ENCODE data around the gene KIF22.
A peak's percentile ranks its signal among the peaks of the same experiment; 100 is the strongest.
"Not testable (repeated sequence)": the region's sequence is repeated elsewhere in the genome, so short reads cannot be mapped to it uniquely, and the experiment has no call there.

KIF22 gene

DNA sequence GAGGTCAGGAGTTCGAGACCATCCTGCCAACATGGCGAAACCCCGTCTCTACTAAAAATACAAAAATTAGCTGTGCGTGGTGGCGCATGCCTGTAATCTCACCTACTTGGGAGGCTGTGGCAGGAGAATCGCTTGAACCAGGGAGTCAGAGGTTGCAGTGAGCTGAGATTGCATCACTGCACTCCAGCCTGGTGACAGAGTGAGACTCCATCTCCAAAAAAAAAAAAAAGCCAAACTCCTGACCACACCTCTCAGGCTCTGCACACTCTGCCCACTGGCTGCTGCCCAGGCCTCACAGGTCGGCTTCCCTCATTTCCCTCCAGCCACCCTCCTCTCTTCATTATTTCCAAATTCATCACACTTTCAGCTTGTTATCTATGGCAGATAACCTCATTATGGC lies 18.2 kb upstream of the KIF22 start:
- not testable (repeated sequence) for H3K4me3 Mint-ChIP-seq; H3K27ac Mint-ChIP-seq (ENCODE audit: low read depth); H3K9me3 Mint-ChIP-seq; DNase-seq (ENCODE audit: low spot score in 2 of 2); H3K36me3 Mint-ChIP-seq (ENCODE audit: insufficient read depth); H3K27me3 Mint-ChIP-seq; ATAC-seq (replicated peaks; ENCODE audit: extremely low read depth, poor library complexity, severe bottlenecking)
- H3K4me1 Mint-ChIP-seq = peaks cover 17% of the 10 kb centered on the region

DNA sequence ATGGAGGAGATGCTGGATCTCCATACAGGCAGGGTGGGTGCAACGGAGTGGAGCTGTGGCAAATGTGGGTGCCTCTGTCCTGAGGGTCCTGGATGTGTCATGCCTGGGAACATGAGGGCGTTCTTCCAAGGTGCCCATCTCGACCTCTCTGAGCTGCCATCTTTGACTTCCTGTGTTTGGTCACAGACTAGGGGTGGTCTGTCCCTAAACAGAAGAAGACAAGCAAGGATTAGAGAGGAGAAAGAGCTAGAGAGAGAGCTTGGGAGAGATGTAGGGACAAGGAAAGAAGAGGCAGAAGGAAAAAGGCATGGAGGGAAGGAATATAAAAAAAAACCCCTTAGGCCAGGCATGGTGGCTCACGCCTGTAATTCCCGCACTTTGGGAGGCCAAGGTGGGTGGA lies 15.8 kb upstream of the KIF22 start:
- Mint-ChIP-seq H3K4me1 (peaks cover 17% of the 10 kb centered on the region), H3K4me3 (no peak overlapping the region), H3K27ac (ENCODE audit: low read depth) (no peak overlapping the region), H3K27me3 (no peaks in the 10 kb centered on the region), H3K9me3 (no peaks in the 10 kb centered on the region), H3K36me3 (ENCODE audit: insufficient read depth) (peaks cover 2% of the 10 kb centered on the region)
- ATAC-seq (replicated peaks; ENCODE audit: extremely low read depth, poor library complexity, severe bottlenecking) (no peak), DNase-seq (ENCODE audit: low spot score in 2 of 2) (no peak)

DNA sequence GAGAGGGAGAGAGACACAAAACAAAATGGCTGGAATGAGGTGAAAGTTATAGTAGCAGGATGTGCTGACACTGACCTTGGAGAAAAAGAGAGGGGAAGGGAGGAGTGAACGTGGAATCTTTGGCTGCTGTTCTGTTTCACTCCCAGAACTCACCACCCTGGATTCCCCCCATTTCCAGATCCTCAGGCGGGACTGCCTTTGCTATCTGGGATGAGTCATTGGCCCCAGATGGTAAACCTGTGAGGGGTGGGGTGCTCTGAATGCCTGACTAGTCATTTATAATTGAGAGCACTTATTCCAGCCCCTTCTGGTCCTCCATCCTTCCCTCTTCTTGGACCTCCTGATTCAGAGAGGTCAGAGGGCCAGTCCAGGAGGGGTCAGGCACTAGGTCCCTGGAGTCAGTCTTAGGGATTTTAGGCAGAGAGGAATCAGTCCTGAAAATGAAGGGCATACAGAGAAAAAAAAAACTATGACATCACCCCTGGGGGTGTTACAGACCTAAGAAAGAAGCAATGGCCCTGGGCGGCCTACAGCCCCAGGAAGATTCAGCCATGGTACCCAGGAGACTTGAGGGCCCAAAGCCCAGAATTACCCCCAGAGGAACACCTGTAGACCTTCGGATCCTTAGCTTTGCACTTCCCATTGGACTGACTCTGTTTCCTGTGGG lies 14.7 kb upstream of the KIF22 start:
- DNase-seq (ENCODE audit: low spot score in 2 of 2) (no peak), ATAC-seq (replicated peaks; ENCODE audit: extremely low read depth, poor library complexity, severe bottlenecking) (no peak)
- Mint-ChIP-seq H3K27ac (ENCODE audit: low read depth) (no peak overlapping the region), H3K4me1 (peaks cover 17% of the 10 kb centered on the region), H3K9me3 (no peaks in the 10 kb centered on the region), H3K4me3 (no peak overlapping the region), H3K36me3 (ENCODE audit: insufficient read depth) (peaks cover 2% of the 10 kb centered on the region), H3K27me3 (no peaks in the 10 kb centered on the region)

DNA sequence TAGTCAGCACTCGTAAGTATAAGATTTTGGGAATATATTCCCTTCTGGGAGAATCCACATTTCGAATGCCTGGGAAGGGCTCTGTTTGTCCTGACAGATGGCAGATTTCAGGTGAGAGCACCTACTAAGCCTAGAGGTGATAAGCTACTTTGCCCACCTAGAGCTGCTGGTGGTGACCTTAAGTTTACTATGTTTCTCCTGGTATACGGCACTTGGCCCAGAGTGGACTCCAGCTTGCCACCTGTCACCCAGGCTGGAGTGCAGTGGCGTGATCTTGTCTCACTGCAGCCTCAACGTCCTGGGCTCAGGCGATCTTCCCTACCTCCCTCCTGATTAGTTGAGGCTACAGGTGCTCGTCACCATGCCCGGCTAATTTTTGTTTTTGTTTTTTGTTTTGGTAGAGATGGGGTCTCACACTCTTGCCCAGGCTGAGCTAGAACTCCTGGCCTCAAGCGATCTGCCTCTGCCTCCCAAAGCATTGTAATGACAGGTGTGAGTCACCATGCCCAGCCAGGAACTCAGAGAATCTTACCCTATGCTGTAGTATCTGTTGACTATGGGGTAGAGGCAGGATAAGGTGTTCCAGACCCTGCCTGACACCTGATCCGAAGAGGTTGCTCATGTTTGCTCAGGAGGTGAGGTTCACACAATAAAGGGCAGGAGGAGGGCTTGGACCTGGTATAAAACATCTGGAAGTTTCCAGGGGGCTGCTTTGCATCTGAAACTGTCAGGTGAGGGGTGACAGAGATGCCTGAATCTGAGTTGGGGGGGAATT lies 12.8 kb upstream of the KIF22 start, which contains the start of gene ZG16:
TSS of gene ZG16 (plus strand) at position 681 of the 775 bp plus-strand sequence. CDS start 1,011 bp downstream, outside the sequence.
- DNase-seq (ENCODE audit: low spot score in 2 of 2) (no peak), ATAC-seq (replicated peaks; ENCODE audit: extremely low read depth, poor library complexity, severe bottlenecking) (no peak)
- Mint-ChIP-seq H3K4me1 (peaks cover 17% of the 10 kb centered on the region), H3K36me3 (ENCODE audit: insufficient read depth) (peaks cover 2% of the 10 kb centered on the region), H3K27ac (ENCODE audit: low read depth) (no peak within 1 kb of the TSS), H3K27me3 (no peaks in the 10 kb centered on the region), H3K4me3 (no peak within 1 kb of the TSS), H3K9me3 (no peaks in the 10 kb centered on the region)

DNA sequence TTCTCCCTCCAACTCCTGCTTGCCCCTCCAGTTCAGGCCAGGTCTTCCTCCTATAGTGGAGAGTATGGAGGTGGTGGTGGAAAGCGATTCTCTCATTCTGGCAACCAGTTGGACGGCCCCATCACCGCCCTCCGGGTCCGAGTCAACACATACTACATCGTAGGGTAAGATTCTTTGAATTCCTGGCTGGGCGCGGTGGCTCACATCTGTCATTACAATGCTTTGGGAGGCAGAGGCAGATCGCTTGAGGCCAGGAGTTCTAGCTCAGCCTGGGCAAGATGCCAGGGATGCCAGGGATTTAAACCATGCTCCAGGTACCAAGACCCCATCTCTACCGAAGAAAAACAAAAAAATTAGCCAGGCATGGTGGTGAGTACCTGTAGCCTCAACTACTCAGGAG lies 11.1 kb upstream of the KIF22 start:
- Mint-ChIP-seq H3K27me3 (no peaks in the 10 kb centered on the region), H3K27ac (ENCODE audit: low read depth) (no peak overlapping the region), H3K4me3 (no peak overlapping the region)

DNA sequence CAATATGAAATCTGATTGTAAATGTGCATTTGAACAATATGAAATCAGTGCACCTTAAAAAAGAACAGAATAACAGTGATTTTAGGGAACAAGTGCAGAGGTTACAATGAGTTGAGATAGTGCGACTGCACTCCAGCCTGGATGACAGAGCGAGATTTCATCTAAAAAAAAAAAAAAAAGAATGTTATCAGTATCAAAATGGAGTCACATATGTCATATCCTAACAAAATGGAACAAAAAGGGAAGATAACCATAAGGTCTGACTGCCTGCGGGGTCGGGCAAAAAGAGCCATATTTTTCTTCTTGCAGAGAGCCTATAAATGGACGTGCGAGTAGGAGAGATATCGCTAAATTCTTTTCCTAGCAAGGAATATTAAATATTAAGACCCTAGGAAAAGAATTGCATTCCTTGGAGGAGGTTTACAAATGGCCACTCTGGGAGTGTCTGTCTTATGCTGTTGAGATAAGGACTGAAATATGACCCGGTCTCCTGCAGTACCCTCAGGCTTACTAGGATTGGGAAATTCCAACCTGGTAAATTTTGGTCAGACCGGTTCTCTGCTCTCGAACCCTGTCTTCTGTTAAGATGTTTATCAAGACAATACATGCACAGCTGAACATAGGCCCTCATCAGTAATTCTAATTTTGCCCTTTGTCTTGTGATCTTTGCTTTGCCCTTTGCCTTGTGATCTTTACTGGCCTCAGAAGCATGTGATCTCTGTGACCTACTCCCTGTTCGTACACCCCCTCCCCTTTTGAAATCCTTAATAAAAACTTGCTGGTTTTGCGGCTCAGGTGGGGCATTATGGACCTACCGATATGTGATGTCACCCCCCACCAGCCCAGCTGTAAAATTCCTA lies 7.2 kb upstream of the KIF22 start:
- not testable (repeated sequence) for H3K27me3 Mint-ChIP-seq; H3K36me3 Mint-ChIP-seq (ENCODE audit: insufficient read depth); H3K4me3 Mint-ChIP-seq; H3K9me3 Mint-ChIP-seq; ATAC-seq (replicated peaks; ENCODE audit: extremely low read depth, poor library complexity, severe bottlenecking); DNase-seq (ENCODE audit: low spot score in 2 of 2); H3K27ac Mint-ChIP-seq (ENCODE audit: low read depth); H3K4me1 Mint-ChIP-seq

More for the DNA sequence above, 11.1 kb upstream of the KIF22 start:
- DNase-seq (ENCODE audit: low spot score in 2 of 2) (no peak), ATAC-seq (replicated peaks; ENCODE audit: extremely low read depth, poor library complexity, severe bottlenecking) (no peak)
- Mint-ChIP-seq H3K9me3 (no peaks in the 10 kb centered on the region), H3K36me3 (ENCODE audit: insufficient read depth) (peaks cover 2% of the 10 kb centered on the region), H3K4me1 (peaks cover 11% of the 10 kb centered on the region)

DNA sequence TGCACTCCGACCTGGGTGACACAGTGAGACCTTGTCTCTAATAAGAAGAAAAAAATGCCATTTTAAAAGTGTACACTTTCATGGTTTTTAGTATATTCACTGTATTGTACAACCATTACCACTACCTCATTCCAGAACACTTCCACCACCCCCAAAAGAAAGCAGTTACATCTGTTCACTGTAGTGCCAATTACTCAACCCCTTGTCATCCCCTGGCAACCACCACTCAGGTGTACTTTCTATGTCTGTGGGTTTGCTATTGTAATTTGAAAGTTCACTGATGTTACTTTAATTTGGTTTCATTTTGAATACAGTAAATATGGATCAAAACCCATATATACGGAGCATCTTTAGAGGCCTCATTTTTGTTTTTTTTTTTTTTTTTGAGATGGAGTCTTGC lies 6.4 kb upstream of the KIF22 start:
- Mint-ChIP-seq H3K36me3 (ENCODE audit: insufficient read depth) (peaks cover 2% of the 10 kb centered on the region), H3K4me3 (no peak overlapping the region), H3K27ac (ENCODE audit: low read depth) (no peak overlapping the region), H3K4me1 (peaks cover 7% of the 10 kb centered on the region), H3K9me3 (no peaks in the 10 kb centered on the region), H3K27me3 (no peaks in the 10 kb centered on the region)
- DNase-seq (ENCODE audit: low spot score in 2 of 2) = no peak
- ATAC-seq (replicated peaks; ENCODE audit: extremely low read depth, poor library complexity, severe bottlenecking) = peak; percentile 44

DNA sequence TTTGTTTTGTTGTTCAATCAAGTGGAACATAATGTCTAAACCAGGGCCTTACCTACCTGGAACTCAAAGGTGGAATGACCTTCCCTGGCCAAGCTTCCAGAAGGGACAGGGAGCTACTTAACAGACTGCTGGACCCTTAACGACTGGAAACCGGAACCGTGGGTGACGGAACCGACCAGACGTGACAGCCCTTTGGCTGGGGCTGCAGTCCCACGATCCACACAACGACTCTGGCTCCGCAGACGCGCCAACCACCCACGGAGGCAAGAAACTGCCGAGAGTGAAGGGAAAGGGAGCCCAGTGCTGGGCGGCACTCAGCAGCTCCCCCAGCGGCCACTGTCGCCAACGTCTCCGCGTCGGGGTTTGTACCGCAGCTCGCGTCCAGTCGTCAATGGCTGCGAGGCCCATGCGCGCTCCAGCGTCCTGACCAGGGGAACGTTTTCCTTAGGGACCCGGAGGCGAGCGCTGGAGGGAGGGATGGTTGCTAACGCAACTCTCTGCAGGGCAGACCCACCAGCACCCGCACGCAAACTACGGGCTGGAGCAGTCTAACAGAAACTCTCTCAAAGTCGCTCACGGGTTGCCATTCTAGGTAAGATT lies 5.5 kb upstream of the KIF22 start:
- Mint-ChIP-seq H3K4me3 (peak overlapping the region; percentile 66), H3K9me3 (no peaks in the 10 kb centered on the region), H3K27me3 (no peaks in the 10 kb centered on the region), H3K4me1 (peaks cover 9% of the 10 kb centered on the region), H3K27ac (ENCODE audit: low read depth) (no peak overlapping the region), H3K36me3 (ENCODE audit: insufficient read depth) (peaks cover 2% of the 10 kb centered on the region)
- peak; percentile 83 for ATAC-seq (replicated peaks; ENCODE audit: extremely low read depth, poor library complexity, severe bottlenecking)
- peak; percentile 60 to 65 for DNase-seq (ENCODE audit: low spot score in 2 of 2)

DNA sequence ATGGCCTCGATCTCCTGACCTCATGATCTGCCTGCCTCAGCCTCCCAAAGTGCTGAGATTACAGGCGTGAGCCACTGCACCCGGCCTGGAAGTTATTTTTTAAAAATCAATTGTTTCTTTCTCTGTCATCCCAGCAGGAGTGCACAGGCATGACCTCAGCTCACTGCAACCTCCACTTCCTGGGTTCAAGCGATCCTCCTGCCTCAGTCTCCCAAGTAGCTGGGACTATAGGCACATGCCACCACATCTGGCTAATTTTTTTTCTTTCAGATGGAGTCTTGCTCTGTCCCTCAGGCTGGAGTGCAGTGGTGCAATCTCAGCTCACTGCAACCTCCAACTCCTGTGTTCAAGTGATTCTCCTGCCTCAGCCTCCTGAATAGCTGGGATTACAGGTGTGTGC lies 3.4 kb upstream of the KIF22 start:
- peaks cover 29% of the 10 kb centered on the region for H3K4me1 Mint-ChIP-seq
- H3K4me3 Mint-ChIP-seq = not testable (repeated sequence)

DNA sequence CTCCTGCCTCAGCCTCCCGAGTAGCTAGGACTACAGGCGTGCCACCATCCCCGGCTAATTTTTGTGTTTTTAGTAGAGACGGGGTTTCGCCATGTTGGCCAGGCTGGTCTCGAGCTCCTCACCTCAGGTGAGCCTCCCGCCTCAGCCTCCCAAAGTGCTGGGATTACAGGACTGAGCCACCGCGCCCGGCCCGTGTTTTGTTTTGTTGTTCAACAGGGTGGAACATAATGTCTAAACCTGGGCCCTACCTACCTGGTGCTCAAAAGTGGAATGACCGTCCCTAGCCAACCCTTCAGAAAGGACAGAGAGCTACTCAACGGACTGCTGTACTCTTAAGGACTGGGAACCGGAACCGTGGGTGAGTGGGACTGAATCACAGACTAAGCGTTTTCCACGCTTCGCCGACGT lies 772 bp upstream of the KIF22 start:
- H3K36me3 Mint-ChIP-seq (ENCODE audit: insufficient read depth) = peaks cover 15% of the 10 kb centered on the region
- ATAC-seq (replicated peaks; ENCODE audit: extremely low read depth, poor library complexity, severe bottlenecking) (no peak), DNase-seq (ENCODE audit: low spot score in 2 of 2) (no peak)
- H3K4me3 Mint-ChIP-seq = peak overlapping the region; percentile 97
- H3K9me3 Mint-ChIP-seq = no peaks in the 10 kb centered on the region
- H3K4me1 Mint-ChIP-seq = peaks cover 47% of the 10 kb centered on the region
- H3K27ac Mint-ChIP-seq (ENCODE audit: low read depth) = peak overlapping the region; percentile 92
- H3K27me3 Mint-ChIP-seq = no peaks in the 10 kb centered on the region

More for the DNA sequence above, 3.4 kb upstream of the KIF22 start:
- DNase-seq (ENCODE audit: low spot score in 2 of 2); H3K27ac Mint-ChIP-seq (ENCODE audit: low read depth); ATAC-seq (replicated peaks; ENCODE audit: extremely low read depth, poor library complexity, severe bottlenecking); H3K27me3 Mint-ChIP-seq; H3K9me3 Mint-ChIP-seq; H3K36me3 Mint-ChIP-seq (ENCODE audit: insufficient read depth): not testable (repeated sequence)

DNA sequence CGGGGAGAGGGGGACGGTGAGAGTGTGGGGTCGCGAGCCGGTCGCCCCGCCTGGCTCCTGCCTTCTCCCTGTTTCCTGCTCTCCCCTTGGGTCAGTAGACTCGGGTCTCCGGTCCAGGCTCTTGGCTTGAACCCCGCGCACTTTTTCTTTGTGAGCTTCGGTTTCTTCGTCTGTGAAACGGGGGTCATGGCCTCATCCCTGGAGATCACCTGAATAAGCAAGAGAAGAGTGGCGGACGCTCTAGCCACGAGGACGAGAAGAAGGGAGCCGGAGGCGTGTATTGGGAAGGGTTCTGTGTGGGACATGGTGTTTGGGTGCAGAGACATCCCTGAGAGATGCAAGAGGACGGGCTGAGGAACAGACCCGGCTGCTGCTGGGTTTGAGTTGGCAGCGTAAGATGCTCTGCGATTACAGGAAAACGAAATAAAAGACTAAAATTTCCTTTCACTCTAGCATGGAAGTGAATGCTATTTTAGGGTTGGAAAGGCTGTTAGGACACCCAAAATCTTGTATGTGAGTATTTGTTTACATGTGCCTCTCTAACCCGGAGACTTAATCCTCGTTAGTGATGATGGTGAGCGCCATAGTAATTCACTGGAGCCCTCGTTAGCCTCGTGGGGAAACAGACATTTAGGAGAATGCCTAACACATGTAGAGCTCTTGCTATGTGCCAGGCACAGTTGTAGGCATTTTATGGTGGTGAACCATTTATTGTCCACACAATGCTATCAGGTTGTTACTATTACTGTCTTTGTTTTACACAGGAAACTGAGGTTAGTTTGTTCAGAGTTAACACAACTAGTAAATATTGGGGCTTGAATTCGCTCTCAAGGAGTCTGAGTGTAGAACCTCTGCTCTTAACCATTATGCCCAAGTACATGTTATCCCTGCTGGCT lies 646 bp downstream of the KIF22 start:
- H3K9me3 Mint-ChIP-seq = no peaks in the 10 kb centered on the region
- ATAC-seq (replicated peaks; ENCODE audit: extremely low read depth, poor library complexity, severe bottlenecking) (peak; percentile 10), DNase-seq (ENCODE audit: low spot score in 2 of 2) (no peak)
- no peaks in the 10 kb centered on the region for H3K27me3 Mint-ChIP-seq
- peak overlapping the region; percentile 92 for H3K27ac Mint-ChIP-seq (ENCODE audit: low read depth)
- H3K4me3 Mint-ChIP-seq = peak overlapping the region; percentile 97
- H3K4me1 Mint-ChIP-seq = peaks cover 44% of the 10 kb centered on the region
- H3K36me3 Mint-ChIP-seq (ENCODE audit: insufficient read depth) = peaks cover 19% of the 10 kb centered on the region
